NCI-H2171 treated with DMSO at 0.1 percent for 48 hours (cell line): ENCODE measurements around the gene ZNF664.
"Not testable (repeated sequence)": the region's sequence is repeated elsewhere in the genome, so short reads cannot be mapped to it uniquely, and the experiment has no call there.

ENCODE experiments used
- DNase-seq: peaks from one replicate; lab custom pipeline; 2025; lab: John Stamatoyannopoulos, UW

ZNF664 gene

GRCh38 chr12:123941624-123942237, 31.3 kb upstream of the ZNF664 start:
- no peak for DNase-seq

- no peak for DNase-seq
These were observed 30.8 kb upstream of the ZNF664 start for GRCh38 chr12:123942238-123942653.

- DNase-seq: no peak
These were observed 29.9 kb upstream of the ZNF664 start for GRCh38 chr12:123942911-123943648.

GRCh38 chr12:123943816-123944215, 29.2 kb upstream of the ZNF664 start:
- DNase-seq: peak; percentile 56

GRCh38 chr12:123944696-123945095, 28.3 kb upstream of the ZNF664 start:
- DNase-seq: no peak

- DNase-seq: no peak
These were observed 27.5 kb upstream of the ZNF664 start for GRCh38 chr12:123945287-123946151.

- DNase-seq: no peak
These were observed 26.9 kb upstream of the ZNF664 start for GRCh38 chr12:123946152-123946515.

GRCh38 chr12:123946516-123947505, 26.2 kb upstream of the ZNF664 start:
- DNase-seq: not testable (repeated sequence)

GRCh38 chr12:123947531-123947930, 25.5 kb upstream of the ZNF664 start:
- DNase-seq: not testable (repeated sequence)

GRCh38 chr12:123948401-123948795, 24.6 kb upstream of the ZNF664 start:
- DNase-seq: peak; percentile 58

- peak; percentile 58 for DNase-seq
These were observed 23.9 kb upstream of the ZNF664 start for GRCh38 chr12:123948796-123949769.

- DNase-seq: no peak
These were observed 23.2 kb upstream of the ZNF664 start for GRCh38 chr12:123949770-123950165.

GRCh38 chr12:123950476-123951349, 22.3 kb upstream of the ZNF664 start:
- DNase-seq: no peak

GRCh38 chr12:123951467-123951866, 21.5 kb upstream of the ZNF664 start:
- DNase-seq: no peak

- no peak for DNase-seq
These were observed 21.0 kb upstream of the ZNF664 start for GRCh38 chr12:123952037-123952436.

- DNase-seq: no peak
These were observed 18.2 kb upstream of the ZNF664 start for GRCh38 chr12:123954647-123955350.

- DNase-seq: no peak
These were observed 16.8 kb upstream of the ZNF664 start for GRCh38 chr12:123956249-123956648.

GRCh38 chr12:123957196-123957595, 15.8 kb upstream of the ZNF664 start:
- DNase-seq: no peak

GRCh38 chr12:123958462-123958861, 14.6 kb upstream of the ZNF664 start:
- DNase-seq: no peak
